IMR-90 (cell line): ENCODE measurements around the gene EIF1AD. TPM values are rescaled to one million over a fixed set of nuclear protein-coding genes. Genes with fewer than 3 reads are reported as not detected.

Source experiments
- ATAC-seq: fragments of 200-7000 bp; cut with Tn5 transposase; 2 replicates; pipeline ENCODE4 v1.9.1; 2020; ENCODE audit warnings: low read depth, mild to moderate bottlenecking, moderate library complexity
- BruUV-seq: library from RNA; stranded (reverse); fragments of 400-500 nt; replicated peaks from 2 replicates; lab custom pipeline; 2021; lab: Mats Ljungman, UMichigan
- CTCF ChIA-PET: fragments of 300-600 bp; formaldehyde crosslinking; extraction: SDS; loops from one replicate; lab custom pipeline; 2021; ENCODE audit warnings: antibody characterized with exemption; lab: Yijun Ruan, JAX
- POLR2A ChIA-PET: fragments of 300-600 bp; sonication (Branson Sonifier 250); formaldehyde crosslinking; loops from one replicate; lab custom pipeline; 2022; ENCODE audit warnings: antibody characterized with exemption; ENCODE audit not compliant: unreplicated experiment; lab: Charles Lee
- DNase-seq: peaks from one replicate; pipeline ENCODE4 v3.0.0; 2013
- H2AFZ ChIP-seq: replicated peaks from 2 replicates; pipeline ENCODE3; 2013; ENCODE audit warnings: low read length, mild to moderate bottlenecking; ENCODE audit not compliant: poor library complexity
- H2AK5ac ChIP-seq: 2 replicates; pipeline ENCODE4 v1.6.1; 2013; ENCODE audit warnings: low read depth, low read length, inconsistent platforms
- H2AK9ac ChIP-seq: replicated peaks from 2 replicates; pipeline ENCODE3; 2013; ENCODE audit warnings: mild to moderate bottlenecking, low read depth, low read length, moderate library complexity; ENCODE audit not compliant: poor library complexity
- H2BK120ac ChIP-seq: 2 replicates; pipeline ENCODE4 v1.6.1; 2013; ENCODE audit warnings: low read depth, low read length, inconsistent platforms
- H2BK15ac ChIP-seq: 3 replicates; pipeline ENCODE4 v1.6.1; 2013; ENCODE audit warnings: low read depth, low read length, inconsistent platforms
- H2BK20ac ChIP-seq: 2 replicates; pipeline ENCODE4 v1.6.1; 2013; ENCODE audit warnings: low read depth, mild to moderate bottlenecking, inconsistent platforms, low read length, moderate library complexity
- H2BK5ac ChIP-seq: 2 replicates; pipeline ENCODE4 v1.6.1; 2013; ENCODE audit warnings: mild to moderate bottlenecking, low read depth, low read length, inconsistent platforms; ENCODE audit not compliant: poor library complexity, severe bottlenecking
- H3K14ac ChIP-seq: replicated peaks from 2 replicates; pipeline ENCODE4 v1.6.1; 2013; ENCODE audit warnings: low read depth, low read length, inconsistent platforms
- H3K18ac ChIP-seq: 2 replicates; pipeline ENCODE4 v1.6.1; 2013; ENCODE audit warnings: low read depth, low read length, control low read depth
- H3K23ac ChIP-seq: 2 replicates; pipeline ENCODE4 v1.6.1; 2013; ENCODE audit warnings: low read depth, low read length, inconsistent platforms
- H3K27ac ChIP-seq: 2 replicates; pipeline ENCODE4 v1.5.1; 2013; ENCODE audit warnings: mild to moderate bottlenecking, control low read depth, low read length; ENCODE audit not compliant: insufficient read depth
- H3K27me3 ChIP-seq: 2 replicates; pipeline ENCODE4 v1.6.1; 2013; ENCODE audit warnings: low read length; ENCODE audit not compliant: control insufficient read depth, insufficient read depth
- H3K36me3 ChIP-seq: 2 replicates; pipeline ENCODE4 v1.6.1; 2013; ENCODE audit warnings: low read length, mixed read lengths; ENCODE audit not compliant: control insufficient read depth, insufficient read depth
- H3K4ac ChIP-seq: 2 replicates; pipeline ENCODE4 v1.6.1; 2013; ENCODE audit warnings: low read depth, low read length, inconsistent platforms
- H3K4me1 ChIP-seq: 2 replicates; pipeline ENCODE4 v1.6.1; 2013; ENCODE audit warnings: low read length, mixed read lengths; ENCODE audit not compliant: control insufficient read depth, insufficient read depth
- H3K4me2 ChIP-seq: 2 replicates; pipeline ENCODE4 v1.6.1; 2013; ENCODE audit warnings: low read depth, mild to moderate bottlenecking, control low read depth, low read length, moderate library complexity
- H3K4me3 ChIP-seq: 2 replicates; pipeline ENCODE4 v1.5.1; 2013; ENCODE audit warnings: low read depth, mild to moderate bottlenecking, control low read depth, low read length, moderate library complexity; ENCODE audit not compliant: insufficient read depth
- H3K56ac ChIP-seq: 2 replicates; pipeline ENCODE4 v1.6.1; 2013; ENCODE audit warnings: low read length, inconsistent platforms; ENCODE audit not compliant: insufficient read depth; ENCODE audit errors: extremely low read depth
- H3K79me1 ChIP-seq, 2 experiments: 2 replicates each; pipeline ENCODE4 v1.6.1; 2013; ENCODE audit warnings: low read length in 2 of 2, inconsistent platforms in 1 of 2, low read depth in 1 of 2
- H3K9ac ChIP-seq: 2 replicates; pipeline ENCODE4 v1.6.1; 2013; ENCODE audit warnings: low read depth, low read length, control low read depth
- H3K9me1 ChIP-seq: 2 replicates; pipeline ENCODE4 v1.6.1; 2013; ENCODE audit warnings: low read length, inconsistent platforms; ENCODE audit not compliant: insufficient read depth
- H3K9me3 ChIP-seq: 2 replicates; pipeline ENCODE4 v1.6.1; 2013; ENCODE audit warnings: low read length; ENCODE audit not compliant: control insufficient read depth, insufficient read depth
- H4K20me1 ChIP-seq: 2 replicates; pipeline ENCODE4 v1.6.1; 2013; ENCODE audit warnings: low read length, inconsistent platforms; ENCODE audit not compliant: insufficient read depth
- H4K5ac ChIP-seq: 2 replicates; pipeline ENCODE4 v1.6.1; 2013; ENCODE audit warnings: mild to moderate bottlenecking, low read depth, low read length, control low read depth
- H4K8ac ChIP-seq, 2 experiments: 2 replicates each; pipeline ENCODE4 v1.6.1; 2013; ENCODE audit warnings: low read depth in 2 of 2, low read length in 2 of 2, control low read depth in 1 of 2, inconsistent platforms in 1 of 2
- H4K91ac ChIP-seq: 2 replicates; pipeline ENCODE4 v1.6.1; 2013; ENCODE audit warnings: low read depth, low read length, inconsistent platforms; ENCODE audit not compliant: insufficient read depth
- CHD1 ChIP-seq: IDR thresholded peaks from 2 replicates; pipeline ENCODE4 v1.6.1; 2012; ENCODE audit warnings: low read depth, low read length, improper control_type of control experiment
- MAFK ChIP-seq: IDR thresholded peaks from 2 replicates; pipeline ENCODE4 v1.6.1; 2012; ENCODE audit warnings: low read depth, low read length, improper control_type of control experiment
- WGBS, 2 experiments: methylation state at CpG; one replicate each; pipeline versions ENCODE4 v1.1.5 to v1.1.7; 2013; ENCODE audit warnings: missing lambda C conversion rate in 2 of 2; ENCODE audit not compliant: insufficient read length in 1 of 2; ENCODE audit errors: extremely low coverage in 2 of 2; 5-methylcytosine and 5-hydroxymethylcytosine counted together
- dilution Hi-C: fragments of 300-500 bp; cut with HindIII; formaldehyde crosslinking; loops from one replicate; pipeline ENCODE4 v1.14.3; 2018; ENCODE audit warnings: low sequenced_read_pairs; ENCODE audit not compliant: unreplicated experiment
- in situ Hi-C: fragments of 300-500 bp; cut with MboI; formaldehyde crosslinking; loops from 3 replicates; pipeline ENCODE4 v1.14.3; 2019; ENCODE audit warnings: low sequenced_read_pairs, inconsistent platforms, mixed read lengths
- intact Hi-C: fragments of 100-400 bp; cut with micrococcal nuclease; formaldehyde crosslinking; loops from 2 replicates; pipeline ENCODE4 v1.10.0; 2022
- polyA plus RNA-seq, 3 experiments: library from polyadenylated mRNA; depleted of rRNA; stranded (reverse); fragments of >200 nt; gene quantifications; 2 replicates each; pipeline ENCODE4 v1.2.3, GENCODE V29; 2012; ENCODE audit warnings: low replicate concordance in 1 of 3
- total RNA-seq: library from RNA; depleted of rRNA; stranded (reverse); fragments of >200 nt; gene quantifications from 2 replicates; pipeline ENCODE4 v1.2.3, GENCODE V29; 2012

The EIF1AD gene
- total and polyA plus RNA-seq, 2 of the 4 experiments (the other 2 are of a cell fraction): 32.5 to 62.6 TPM

DNA sequence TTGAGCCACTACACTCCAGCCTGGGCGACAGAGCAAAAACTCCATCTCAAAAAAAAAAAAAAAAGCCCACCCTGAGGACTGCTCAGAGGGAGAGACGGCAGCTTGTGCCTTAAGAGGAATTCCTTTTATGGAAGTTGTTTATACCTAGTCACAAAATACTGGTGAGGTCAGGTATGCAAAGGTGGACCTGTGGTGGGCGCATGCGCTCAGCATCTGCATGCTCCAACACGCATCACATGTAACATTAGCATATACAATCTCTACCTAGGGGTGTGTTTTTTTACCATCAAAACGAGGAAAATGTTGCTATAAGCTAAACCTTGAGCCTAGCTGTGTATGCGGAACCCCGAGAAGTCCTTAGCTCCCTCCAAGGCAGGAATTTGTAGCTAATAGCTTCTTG, 47.2 kb downstream of the EIF1AD start:
- Histone ChIP-seq H4K91ac (no peak overlapping the region), H2BK120ac (no peak overlapping the region), H2BK20ac (no peak overlapping the region), H2BK15ac (no peak overlapping the region), H3K4me1 (no peaks in the 10 kb centered on the region), H3K56ac (no peak overlapping the region), H3K14ac (no peak overlapping the region), H3K4me2 (no peak overlapping the region), H3K79me1 (no peaks in the 10 kb centered on the region), H2BK5ac (no peak overlapping the region), H3K27ac (no peak overlapping the region), H3K9ac (no peak overlapping the region), H4K20me1 (no peaks in the 10 kb centered on the region), H2AFZ (no peak overlapping the region), H3K4ac (no peak overlapping the region), H4K8ac (no peak overlapping the region), H3K4me3 (no peak overlapping the region), H3K27me3 (no peaks in the 10 kb centered on the region), H4K5ac (no peak overlapping the region), H3K36me3 (no peaks in the 10 kb centered on the region), H3K9me1 (no peaks in the 10 kb centered on the region; the same call in 1 of the 2 replicates), H3K18ac (no peak overlapping the region), H3K23ac (no peak overlapping the region), H2AK5ac (no peak overlapping the region), H2AK9ac (no peak overlapping the region), H3K9me3 (no peaks in the 10 kb centered on the region)
- POLR2A ChIA-PET: no interaction called here
- DNase-seq (no peak), ATAC-seq (no peak)
- CTCF ChIA-PET: interaction anchor here (0.7 kb wide), 1 partner anchor 70 kb away, joined by 4 read pairs; no protein-coding TSS in a partner anchor
- WGBS, 2 experiments: no CpG with 5 or more reads among the region's 8 CpGs
- dilution Hi-C loops: no loop called here
- TF ChIP-seq CHD1 (no peak), MAFK (no peak)
- in situ Hi-C loops: no loop called here
- intact Hi-C loops: no loop called here
- BruUV-seq: no TSS peak
